ENCODE results near the gene IL36RN.

The IL36RN gene

DNA sequence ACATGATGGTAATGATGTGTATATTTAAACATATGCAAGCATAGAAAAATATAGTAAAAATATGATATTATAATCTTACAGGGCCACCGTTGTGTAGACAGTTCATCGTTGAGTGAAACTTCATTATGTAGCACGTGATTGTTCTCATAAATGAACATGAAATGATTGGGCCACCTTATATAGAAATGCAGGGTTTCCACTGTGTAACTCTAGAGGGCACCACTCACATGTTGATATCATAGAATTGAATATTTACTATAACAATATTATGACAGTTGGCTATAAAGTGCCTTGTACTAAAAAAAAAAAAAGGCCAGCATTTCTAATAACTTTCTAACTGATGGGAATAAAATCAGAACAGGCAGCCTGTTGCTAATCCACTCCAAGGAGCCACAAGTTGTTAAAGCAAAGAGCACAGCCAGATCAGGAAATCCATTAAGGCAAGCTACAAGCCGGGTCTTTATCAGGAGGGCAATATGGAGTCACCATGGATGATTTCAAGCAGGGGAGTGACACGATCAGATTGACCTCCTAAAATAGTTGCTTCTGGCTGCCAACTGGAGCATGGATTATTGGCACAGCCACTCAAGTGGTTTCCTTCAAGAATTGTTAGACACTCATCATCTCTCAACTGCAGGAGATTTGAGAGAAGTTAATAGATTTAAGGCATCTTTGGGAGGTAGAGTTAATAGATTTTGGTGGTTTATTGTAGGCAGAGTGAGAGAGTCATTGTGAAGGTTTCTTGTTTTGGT, 25.4 kb downstream of the IL36RN start:
- Histone ChIP-seq H3K9me3 (no peaks in the 10 kb centered on the region), H3K4me3 (ENCODE audit: low read depth, low read length) (no peak overlapping the region), H3K4me1 (no peaks in the 10 kb centered on the region), H3K27me3 (no peaks in the 10 kb centered on the region), H3K36me3 (no peaks in the 10 kb centered on the region)
- no peak for DNase-seq
- TF ChIP-seq, protein P1, sequence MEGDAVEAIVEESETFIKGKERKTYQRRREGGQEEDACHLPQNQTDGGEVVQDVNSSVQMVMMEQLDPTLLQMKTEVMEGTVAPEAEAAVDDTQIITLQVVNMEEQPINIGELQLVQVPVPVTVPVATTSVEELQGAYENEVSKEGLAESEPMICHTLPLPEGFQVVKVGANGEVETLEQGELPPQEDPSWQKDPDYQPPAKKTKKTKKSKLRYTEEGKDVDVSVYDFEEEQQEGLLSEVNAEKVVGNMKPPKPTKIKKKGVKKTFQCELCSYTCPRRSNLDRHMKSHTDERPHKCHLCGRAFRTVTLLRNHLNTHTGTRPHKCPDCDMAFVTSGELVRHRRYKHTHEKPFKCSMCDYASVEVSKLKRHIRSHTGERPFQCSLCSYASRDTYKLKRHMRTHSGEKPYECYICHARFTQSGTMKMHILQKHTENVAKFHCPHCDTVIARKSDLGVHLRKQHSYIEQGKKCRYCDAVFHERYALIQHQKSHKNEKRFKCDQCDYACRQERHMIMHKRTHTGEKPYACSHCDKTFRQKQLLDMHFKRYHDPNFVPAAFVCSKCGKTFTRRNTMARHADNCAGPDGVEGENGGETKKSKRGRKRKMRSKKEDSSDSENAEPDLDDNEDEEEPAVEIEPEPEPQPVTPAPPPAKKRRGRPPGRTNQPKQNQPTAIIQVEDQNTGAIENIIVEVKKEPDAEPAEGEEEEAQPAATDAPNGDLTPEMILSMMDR (IDR thresholded peaks at IDR 0.05; ENCODE audit: low read depth, low read length) = no peak; the same call in 1 of the 2 replicates

DNA sequence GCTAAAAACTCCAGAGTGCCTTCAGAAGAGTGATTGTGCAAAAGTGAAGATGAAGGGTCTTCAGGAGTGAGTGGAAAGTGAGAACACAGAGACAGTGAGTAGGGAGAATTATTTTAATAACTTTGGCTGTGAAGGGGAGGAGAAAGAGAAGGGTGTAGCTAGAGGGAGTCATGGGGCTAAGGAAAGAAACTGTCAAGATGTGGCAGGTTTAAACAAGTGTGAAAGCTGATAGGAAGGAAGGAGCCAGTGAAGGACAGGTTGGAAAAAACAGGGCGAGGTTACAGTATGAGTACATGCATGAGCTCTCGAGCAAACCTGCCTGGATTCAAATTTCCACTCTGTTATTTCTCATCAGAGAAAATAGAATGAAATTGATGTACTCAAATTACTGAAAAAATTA, 26.5 kb downstream of the IL36RN start:
- no peaks in the 10 kb centered on the region for H3K27me3 ChIP-seq
- TF ChIP-seq, protein P1 (IDR thresholded peaks at IDR 0.05; ENCODE audit: low read depth, low read length) = no peak
- no peak for DNase-seq

DNA sequence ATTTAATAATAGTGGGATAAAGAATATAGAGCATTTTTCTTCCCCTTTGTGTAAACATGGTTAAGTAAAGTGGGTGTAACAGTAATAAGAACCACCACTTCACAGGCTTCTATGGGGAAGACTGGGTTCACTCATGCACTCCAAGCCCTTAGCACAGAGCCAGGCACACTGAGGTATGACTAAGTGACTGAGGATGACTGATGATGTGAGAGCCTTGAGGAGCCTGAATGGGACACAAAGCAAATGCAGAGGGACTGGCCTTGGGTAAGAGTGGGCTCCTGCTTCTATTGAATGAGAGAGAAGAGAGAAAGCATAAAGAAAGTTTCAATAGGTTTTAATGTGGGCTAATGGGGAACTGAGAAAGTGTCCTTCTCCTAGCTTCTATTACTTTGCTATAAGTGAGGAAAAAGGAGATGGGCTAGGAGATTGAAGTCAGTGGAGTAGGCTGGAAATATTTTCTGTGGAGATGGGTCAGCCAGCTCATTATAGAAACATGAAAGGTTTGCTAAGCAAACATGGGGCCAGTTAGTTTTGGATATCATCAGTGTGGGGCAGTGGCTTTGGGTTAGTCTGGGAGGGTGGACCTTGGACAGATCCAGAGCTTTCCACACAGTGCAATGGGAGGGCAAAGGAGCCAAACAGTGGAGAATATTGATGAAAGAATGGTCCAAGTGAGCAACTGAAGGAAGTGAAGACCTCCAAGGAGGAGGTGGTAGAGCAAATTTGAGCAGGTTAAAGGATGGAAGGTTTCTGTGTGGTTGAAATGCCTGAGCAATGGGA, 29.4 kb downstream of the IL36RN start:
- no peak for DNase-seq
- Histone ChIP-seq H3K4me3 (ENCODE audit: low read depth, low read length) (no peak overlapping the region), H3K36me3 (no peaks in the 10 kb centered on the region), H3K4me1 (no peaks in the 10 kb centered on the region), H3K9me3 (no peaks in the 10 kb centered on the region), H3K27me3 (no peaks in the 10 kb centered on the region)
- TF ChIP-seq, protein P1 (IDR thresholded peaks at IDR 0.05; ENCODE audit: low read depth, low read length) = no peak

More for the DNA sequence above, 26.5 kb downstream of the IL36RN start:
- no peaks in the 10 kb centered on the region for H3K4me1 ChIP-seq
- H3K36me3 ChIP-seq = no peaks in the 10 kb centered on the region
- no peak overlapping the region for H3K4me3 ChIP-seq (ENCODE audit: low read depth, low read length)
- H3K9me3 ChIP-seq = no peaks in the 10 kb centered on the region

DNA sequence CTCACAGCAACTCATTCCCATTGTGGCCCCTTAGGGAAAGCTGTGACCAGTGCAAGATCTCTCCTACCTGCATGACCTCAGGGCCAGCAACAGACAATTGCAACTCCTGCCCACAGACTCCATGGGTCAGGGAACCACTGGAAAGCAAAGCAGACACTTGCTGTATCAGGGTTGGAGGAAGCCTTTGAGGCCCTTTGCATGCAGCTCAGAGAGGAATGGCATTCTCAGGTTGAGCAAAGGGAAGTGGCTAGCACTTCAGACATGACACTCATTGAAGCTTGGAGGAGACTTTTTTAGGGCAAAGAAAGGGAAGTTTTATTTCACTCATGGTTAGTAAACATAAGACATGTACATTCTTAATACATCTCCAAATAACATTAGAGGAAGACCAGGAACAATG, 30.9 kb downstream of the IL36RN start:
- Histone ChIP-seq H3K4me1 (no peaks in the 10 kb centered on the region), H3K4me3 (ENCODE audit: low read depth, low read length) (no peak overlapping the region), H3K27me3 (no peaks in the 10 kb centered on the region), H3K36me3 (no peaks in the 10 kb centered on the region), H3K9me3 (no peaks in the 10 kb centered on the region)
- DNase-seq = no peak
- TF ChIP-seq, protein P1 (IDR thresholded peaks at IDR 0.05; ENCODE audit: low read depth, low read length) = no peak

DNA sequence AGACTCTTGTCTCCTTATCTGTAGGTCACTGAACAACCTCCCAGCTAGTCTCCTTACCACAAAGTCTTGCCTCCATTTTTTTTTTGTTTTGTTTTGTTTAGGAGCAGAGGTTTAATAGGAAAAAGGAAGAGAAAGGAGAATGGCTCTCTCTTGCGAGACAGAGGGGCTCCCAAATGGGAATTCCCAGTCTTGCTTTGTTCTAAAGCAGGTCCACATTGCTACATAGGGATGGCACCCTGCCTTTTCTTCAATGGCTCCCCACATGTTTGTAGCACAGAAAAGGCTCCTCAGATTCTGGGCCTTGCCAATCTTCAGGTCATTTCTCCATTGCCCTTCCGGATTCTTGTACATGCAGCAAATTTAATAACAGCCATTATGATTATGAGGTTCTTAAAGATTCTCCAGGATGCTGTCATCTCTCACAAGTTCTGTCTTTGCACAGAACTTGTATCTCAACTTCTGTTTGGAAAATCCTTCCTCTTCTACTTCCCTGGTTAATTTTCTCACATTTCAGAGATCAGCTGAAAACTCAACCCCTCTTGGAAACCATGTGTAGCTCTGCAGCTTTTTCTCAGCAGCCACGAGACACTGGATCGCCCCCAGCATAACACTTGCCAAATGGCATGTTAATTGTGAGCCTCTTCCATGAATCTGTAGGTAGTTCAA, 32.4 kb downstream of the IL36RN start:
- Histone ChIP-seq H3K4me3 (ENCODE audit: low read depth, low read length) (no peak overlapping the region), H3K4me1 (no peaks in the 10 kb centered on the region), H3K9me3 (no peaks in the 10 kb centered on the region), H3K27me3 (no peaks in the 10 kb centered on the region), H3K36me3 (no peaks in the 10 kb centered on the region)
- no peak for DNase-seq
- TF ChIP-seq, protein P1 (IDR thresholded peaks at IDR 0.05; ENCODE audit: low read depth, low read length) = no peak

Data from BE2C (cell line).